ENCODE data around the gene ADAMTS13. TPM values are rescaled to one million over a fixed set of nuclear protein-coding genes. Genes with fewer than 3 reads are reported as not detected.

The ADAMTS13 gene
- total RNA-seq, 2 experiments from 2014 or later, result 2.1 to 2.4 TPM

Other genes with a start within 250 kb of the ADAMTS13 start
- not detected for gene OBP2B, start 213.1 kb upstream of the ADAMTS13 start, total RNA-seq
- gene ABO, start 147.2 kb upstream of the ADAMTS13 start, total RNA-seq, result under 1 TPM; 0.20 to 0.53 TPM
- 10 to 100 TPM in 1 of 2 experiments, 1 to 10 TPM in 1; 9.3 to 10.9 TPM for gene SURF6, start 86.2 kb upstream of the ADAMTS13 start, total RNA-seq
- 10 to 100 TPM; 21.1 to 23.3 TPM for gene MED22, start 74.2 kb upstream of the ADAMTS13 start, total RNA-seq
- gene RPL7A, start 74.1 kb upstream of the ADAMTS13 start, total RNA-seq, result 1,000 to 10,000 TPM; 1,627 to 1,632 TPM
- 10 to 100 TPM; 33.8 to 37.6 TPM for gene SURF1, start 65.9 kb upstream of the ADAMTS13 start, total RNA-seq
- 10 to 100 TPM; 10.2 TPM for gene SURF2, start 65.8 kb upstream of the ADAMTS13 start, total RNA-seq
- gene SURF4, start 46.3 kb upstream of the ADAMTS13 start, total RNA-seq, result 100 to 1,000 TPM; 249 to 260 TPM
- gene STKLD1, start 46.0 kb upstream of the ADAMTS13 start, total RNA-seq, result under 1 TPM; 0.65 to 0.71 TPM
- 10 to 100 TPM; 19.7 to 21.7 TPM for gene REXO4, start 4.4 kb upstream of the ADAMTS13 start, total RNA-seq
- 1 to 10 TPM in 1 of 2 experiments, under 1 TPM in 1; 0.68 to 1.2 TPM for gene CACFD1, start 37.6 kb downstream of the ADAMTS13 start, total RNA-seq
- gene SLC2A6, start 56.7 kb downstream of the ADAMTS13 start, total RNA-seq, result 1 to 10 TPM; 1.2 to 2.0 TPM
- not detected for gene MYMK, start 102.6 kb downstream of the ADAMTS13 start, total RNA-seq
- not detected for gene ADAMTSL2, start 112.3 kb downstream of the ADAMTS13 start, total RNA-seq
- not detected for gene FAM163B, start 187.0 kb downstream of the ADAMTS13 start, total RNA-seq
- not detected for gene DBH, start 214.0 kb downstream of the ADAMTS13 start, total RNA-seq

Data from activated CD4-positive, alpha-beta memory T cell treated with anti-CD3 and anti-CD28 coated beads, Interleukin-2, amount 10 ng/mL, durations not matched to agents 7 days and 5 days (primary cell).